A673 (cell line): ENCODE measurements around the gene CNTLN. TPM values are rescaled to one million over a fixed set of nuclear protein-coding genes. Genes with fewer than 3 reads are reported as not detected.

Experiments
- BruUV-seq: library from RNA; stranded (reverse); fragments of 400-500 nt; replicated peaks from 2 replicates; lab custom pipeline; 2021; lab: Mats Ljungman, UMichigan
- CTCF ChIA-PET: fragments of 300-600 bp; sonication (Branson Sonifier 250); formaldehyde crosslinking; loops from one replicate; lab custom pipeline; 2022; ENCODE audit warnings: antibody characterized with exemption; lab: Charles Lee
- POLR2A ChIA-PET: fragments of 300-600 bp; sonication (Branson Sonifier 250); formaldehyde crosslinking; loops from one replicate; lab custom pipeline; 2022; ENCODE audit warnings: antibody characterized with exemption; ENCODE audit not compliant: low non-redundant PET; lab: Charles Lee
- DNase-seq: peaks from one replicate; pipeline ENCODE4 v3.0.0-alpha.2; 2015; ENCODE audit warnings: low spot score
- H3K27ac ChIP-seq: fragments of 200-600 bp; sonication (generic); 2 replicates; pipeline ENCODE4 v1.5.1; 2016; ENCODE audit warnings: mixed run types, low read depth, mild to moderate bottlenecking, mixed read lengths, antibody characterized with exemption, low read length; ENCODE audit not compliant: poor library complexity, severe bottlenecking
- H3K27me3 ChIP-seq: fragments of 200-600 bp; sonication (generic); replicated peaks from 2 replicates; pipeline ENCODE4 v1.6.1; 2017; ENCODE audit warnings: mixed run types, low read depth, mild to moderate bottlenecking, mixed read lengths, antibody characterized with exemption, low read length; ENCODE audit not compliant: insufficient read depth, poor library complexity
- H3K36me3 ChIP-seq: fragments of 200-600 bp; sonication (generic); 2 replicates; pipeline ENCODE4 v1.6.1; 2016; ENCODE audit warnings: mixed run types, mild to moderate bottlenecking, mixed read lengths, antibody characterized with exemption, low read length; ENCODE audit not compliant: insufficient read depth, poor library complexity, severe bottlenecking
- H3K4me1 ChIP-seq: fragments of 200-600 bp; sonication (generic); 2 replicates; pipeline ENCODE4 v1.6.1; 2017; ENCODE audit warnings: mixed run types, mild to moderate bottlenecking, mixed read lengths, antibody characterized with exemption, low read length; ENCODE audit not compliant: insufficient read depth, poor library complexity, severe bottlenecking
- H3K4me3 ChIP-seq: fragments of 200-600 bp; sonication (generic); 2 replicates; pipeline ENCODE4 v1.5.1; 2016; ENCODE audit warnings: low read depth, mixed run types, mild to moderate bottlenecking, mixed read lengths, low read length; ENCODE audit not compliant: poor library complexity, severe bottlenecking
- H3K9me3 ChIP-seq: fragments of 200-600 bp; sonication (generic); 2 replicates; pipeline ENCODE4 v1.6.1; 2016; ENCODE audit warnings: mixed run types, low read depth, mild to moderate bottlenecking, mixed read lengths, antibody characterized with exemption, low read length; ENCODE audit not compliant: poor library complexity, severe bottlenecking
- CTCF ChIP-seq: fragments of 300-800, 200-600 bp; sonication (generic); conservative IDR thresholded peaks from 2 replicates; pipeline ENCODE4 v1.5.1; 2017; ENCODE audit warnings: low read depth, mild to moderate bottlenecking, antibody characterized with exemption, low read length, moderate library complexity, mixed read lengths
- EZH2 ChIP-seq: fragments of 200-600 bp; sonication (generic); IDR thresholded peaks from 2 replicates; pipeline ENCODE4 v1.6.1; 2017; ENCODE audit warnings: borderline replicate concordance, low read depth, mild to moderate bottlenecking, mixed read lengths, antibody characterized with exemption, low read length; ENCODE audit not compliant: poor library complexity, severe bottlenecking
- intact Hi-C: fragments of 100-400 bp; cut with micrococcal nuclease; formaldehyde crosslinking; loops from one replicate; pipeline ENCODE4 v1.10.0; 2022; ENCODE audit not compliant: unreplicated experiment
- total RNA-seq: library from RNA; stranded (reverse); gene quantifications from 2 replicates; pipeline ENCODE4 v1.2.3, GENCODE V29; 2021

CNTLN gene
- total RNA-seq, 1 experiment from 2014 or later: 6.6 TPM

- Histone ChIP-seq H3K4me3 (no peak overlapping the region), H3K27me3 (no peaks in the 10 kb centered on the region), H3K9me3 (no peaks in the 10 kb centered on the region), H3K4me1 (no peaks in the 10 kb centered on the region), H3K27ac (no peak overlapping the region), H3K36me3 (no peaks in the 10 kb centered on the region)
- CTCF ChIA-PET: no interaction called here
- BruUV-seq: no TSS peak
- intact Hi-C loops: no loop called here
- POLR2A ChIA-PET: no interaction called here
- TF ChIP-seq EZH2 (no peak), CTCF (no peak)
- DNase-seq: no peak
Observed at GRCh38 chr9:17121264-17121663, 13.6 kb upstream of the CNTLN start.

DNA sequence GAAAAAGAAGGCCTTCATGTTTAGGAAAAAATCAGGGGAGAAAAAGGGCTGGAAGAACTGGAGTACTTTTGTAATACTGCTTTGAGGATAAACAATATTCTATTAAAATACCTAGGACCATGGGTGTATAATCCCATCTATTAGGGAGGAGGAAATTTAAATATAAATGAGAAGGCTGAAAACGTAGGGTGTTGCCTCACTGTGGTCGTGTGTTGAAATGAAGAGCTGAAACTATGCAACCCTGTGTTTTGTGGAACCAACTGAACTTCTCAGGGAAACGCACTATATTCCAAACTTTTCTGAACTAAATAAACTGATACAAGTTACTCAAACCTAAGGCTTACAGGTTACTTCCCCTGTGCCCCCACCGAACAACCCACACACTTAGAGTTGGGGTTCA, 4.5 kb upstream of the CNTLN start:
- TF ChIP-seq EZH2 (no peak), CTCF (no peak)
- POLR2A ChIA-PET: no interaction called here
- Histone ChIP-seq H3K4me3 (no peak overlapping the region), H3K36me3 (no peaks in the 10 kb centered on the region), H3K27me3 (no peaks in the 10 kb centered on the region), H3K9me3 (no peaks in the 10 kb centered on the region), H3K27ac (no peak overlapping the region), H3K4me1 (no peaks in the 10 kb centered on the region)
- intact Hi-C loops: no loop called here
- no TSS peak for BruUV-seq
- DNase-seq: no peak
- CTCF ChIA-PET: no interaction called here

DNA sequence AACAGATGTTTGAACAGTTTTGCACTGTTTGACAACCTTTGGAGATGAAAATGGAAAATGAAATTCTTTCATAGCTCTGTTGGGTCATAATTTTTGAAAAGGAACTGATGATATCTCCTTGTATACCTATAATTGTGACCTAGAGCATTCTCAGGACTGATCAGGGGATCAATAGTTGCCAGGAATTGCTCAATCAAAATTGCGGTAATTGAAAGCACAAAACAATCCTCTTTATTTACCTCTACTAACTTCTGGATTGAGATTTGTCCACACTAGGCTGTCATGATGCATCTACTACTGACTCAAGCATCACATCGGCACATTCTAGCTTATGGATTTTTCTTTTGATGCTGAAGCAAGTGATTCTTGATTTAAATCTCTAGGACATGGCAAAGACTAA, 4.1 kb upstream of the CNTLN start:
- no TSS peak for BruUV-seq
- ChIA-PET POLR2A (no interaction called here), CTCF (no interaction called here)
- Histone ChIP-seq H3K4me3 (no peak overlapping the region), H3K9me3 (no peaks in the 10 kb centered on the region), H3K4me1 (no peaks in the 10 kb centered on the region), H3K27me3 (no peaks in the 10 kb centered on the region), H3K27ac (no peak overlapping the region), H3K36me3 (no peaks in the 10 kb centered on the region)
- DNase-seq: no peak
- no peak for TF ChIP-seq EZH2
- TF ChIP-seq CTCF: no peak
- intact Hi-C loops: no loop called here
